Heart right ventricle (tissue), 16 donors: Measurements from ENCODE around the gene ADAMTSL3. TPM values are rescaled to one million over a fixed set of nuclear protein-coding genes. Genes with fewer than 3 reads are reported as not detected.
"Not testable (repeated sequence)": the region's sequence is repeated elsewhere in the genome, so short reads cannot be mapped to it uniquely, and the experiment has no call there.

Source experiments
- ATAC-seq, 8 donors: fragments of 200-7000 bp; cut with Tn5 transposase; one replicate each; pipeline ENCODE4 v1.9.1; 2020; ENCODE audit warnings: mild to moderate bottlenecking in 8 of 8, moderate library complexity in 8 of 8, moderate number of reproducible peaks in 1 of 8
- DNase-seq, 2 donors: peaks; one replicate each; pipeline ENCODE4 v3.0.0-alpha.2; 2020
- H3K27ac ChIP-seq, 10 donors: fragments of 200-600 bp; sonication (generic) in 2 of 10; one replicate each; pipeline versions ENCODE4 v1.5.0 to v1.8.0; 2020 to 2022; ENCODE audit warnings: mild to moderate bottlenecking in 3 of 10
- H3K27me3 ChIP-seq, 7 donors: fragments of 200-600 bp; one replicate each; pipeline ENCODE4 v1.8.0; 2021 to 2022; ENCODE audit warnings: mild to moderate bottlenecking in 2 of 7
- H3K36me3 ChIP-seq, 9 donors: fragments of 200-600 bp; sonication (generic) in 1 of 9; one replicate each; pipeline versions ENCODE4 v1.5.0 to v1.8.0; 2020 to 2022; ENCODE audit warnings: mild to moderate bottlenecking in 2 of 9
- H3K4me1 ChIP-seq, 9 donors: fragments of 200-600 bp; sonication (generic) in 1 of 9; one replicate each; pipeline versions ENCODE4 v1.5.0 to v1.8.0; 2020 to 2022; ENCODE audit warnings: mild to moderate bottlenecking in 4 of 9
- H3K4me3 ChIP-seq, 10 donors: fragments of 200-600 bp; sonication (generic) in 2 of 10; one replicate each; pipeline versions ENCODE4 v1.5.0 to v1.8.0; 2020 to 2022; ENCODE audit warnings: mild to moderate bottlenecking in 7 of 10, moderate library complexity in 2 of 10
- H3K9me3 ChIP-seq, 11 donors: fragments of 200-600 bp in 10 of 11; sonication (generic) in 2 of 11; one replicate each; pipeline versions ENCODE4 v1.5.0 to v1.8.0; 2013 to 2022; ENCODE audit warnings: mild to moderate bottlenecking in 2 of 11, control low read depth in 1 of 11, moderate library complexity in 1 of 11
- WGBS, 2 donors: extraction: QIAGEN DNeasy Blood & Tissue Kit; methylation state at CpG; one replicate each; pipeline ENCODE4 v1.1.7; 2013; ENCODE audit warnings: inconsistent platforms in 1 of 2; 5-methylcytosine and 5-hydroxymethylcytosine counted together
- intact Hi-C, 10 donors: fragments of 100-400 bp; cut with DNase I; formaldehyde crosslinking; loops; one replicate each; pipeline versions ENCODE4 v1.11.1 to v1.14.2; 2022
- polyA plus RNA-seq, 2 donors: library from polyadenylated mRNA; stranded (reverse); fragments of 200-250 nt; gene quantifications; one replicate each; pipeline ENCODE4 v1.2.3, GENCODE V29; 2013
- total RNA-seq, 10 donors: library from RNA; stranded (reverse); fragmentation: NEBNext Ultra II Directional in 3 of 10; extraction: Animal tissue kit (Norgen Biotek cat#: 25700) in 3 of 10; gene quantifications; one replicate each; pipeline versions ENCODE4 v1.2.1 to v1.2.4, GENCODE V29; 2021 to 2023
- TF ChIP-seq, protein P1 (sequence below), 9 donors: fragments of 200-600 bp; sonication (generic) in 2 of 9; IDR thresholded peaks; one replicate each; pipeline versions ENCODE4 v1.5.0 to v1.8.0; 2021 to 2022; ENCODE audit warnings: antibody characterized with exemption in 9 of 9, mild to moderate bottlenecking in 5 of 9, moderate library complexity in 1 of 9
- donor health status: Arrhythmogenic right ventricular cardiomyopathy.
- donor health status: ischemic (EF 13 %, LVEDD 7.1; RV severe dilation, severe dysfunction).
- donor health status: healthy with polysubstance abuse.
- donor health status: DM: no; HTN: yes; CAD: no.
- donor health status: DM: no; HTN: no; CAD: no.
- donor health status: ischemic (EF 25% LVEDD 6.9; RV normal size, moderate dysfunction).
- donor health status: ischemic (EF 25% LVEDD 5.7; RV mildly dilated, moderate dysfunction).
- donor health status: healthy.
- donor health status: DM: yes; HTN: yes; CAD: no.
- donor health status: Ischemic cardiomyopathy.
- donor health status: ischemic (EF 35%, LVEDD 5.7; RV mildly dilated, moderate dysfunction).
- donor health status: nonischemic (EF 11% LVEDD 7.7; RV severe dilation, severe dysfunction).
- donor health status: DM: yes; HTN: yes; CAD: no.
- donor health status: PGD.
- donor health status: ischemic (EF 29% LVEDD 5.4; RV normal size, mild dysfunction).
- donor health status: nonischemic (EF 23%, LVEDD 6.1; RV moderate dilation, normal function).

The ADAMTSL3 gene
- total and polyA plus RNA-seq, 12 donors, result 1.6 to 15.4 (median 11.0) TPM

DNA sequence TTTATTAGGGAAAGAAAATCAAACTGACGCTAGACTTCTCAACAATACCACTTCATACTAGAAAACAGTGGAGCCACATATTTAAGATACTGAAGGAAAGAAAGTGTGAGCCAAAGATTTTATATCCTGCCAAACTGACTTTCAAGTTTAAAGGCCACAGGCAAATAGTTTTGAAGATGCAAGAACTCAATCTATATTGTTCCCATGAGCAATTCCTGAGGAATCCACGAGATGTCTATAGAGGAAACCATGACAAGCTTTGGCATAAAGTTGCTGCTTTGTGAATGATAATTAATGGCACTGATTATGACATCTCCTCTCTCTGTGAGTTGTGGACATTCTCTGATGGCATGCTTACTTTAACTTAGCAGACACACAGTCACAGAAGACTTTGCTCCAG, 305.6 kb downstream of the ADAMTSL3 start:
- no peak for DNase-seq
- Histone ChIP-seq H3K9me3 (peaks cover 0 to 14% (median 2%) of the 10 kb centered on the region in 11 donors), H3K36me3 (peaks cover 0 to 11% (median 0%) of the 10 kb centered on the region in 9 donors), H3K27me3 (no peaks in the 10 kb centered on the region), H3K4me1 (no peaks in the 10 kb centered on the region), H3K4me3 (no peak overlapping the region), H3K27ac (no peak overlapping the region)
- TF ChIP-seq, protein P1, sequence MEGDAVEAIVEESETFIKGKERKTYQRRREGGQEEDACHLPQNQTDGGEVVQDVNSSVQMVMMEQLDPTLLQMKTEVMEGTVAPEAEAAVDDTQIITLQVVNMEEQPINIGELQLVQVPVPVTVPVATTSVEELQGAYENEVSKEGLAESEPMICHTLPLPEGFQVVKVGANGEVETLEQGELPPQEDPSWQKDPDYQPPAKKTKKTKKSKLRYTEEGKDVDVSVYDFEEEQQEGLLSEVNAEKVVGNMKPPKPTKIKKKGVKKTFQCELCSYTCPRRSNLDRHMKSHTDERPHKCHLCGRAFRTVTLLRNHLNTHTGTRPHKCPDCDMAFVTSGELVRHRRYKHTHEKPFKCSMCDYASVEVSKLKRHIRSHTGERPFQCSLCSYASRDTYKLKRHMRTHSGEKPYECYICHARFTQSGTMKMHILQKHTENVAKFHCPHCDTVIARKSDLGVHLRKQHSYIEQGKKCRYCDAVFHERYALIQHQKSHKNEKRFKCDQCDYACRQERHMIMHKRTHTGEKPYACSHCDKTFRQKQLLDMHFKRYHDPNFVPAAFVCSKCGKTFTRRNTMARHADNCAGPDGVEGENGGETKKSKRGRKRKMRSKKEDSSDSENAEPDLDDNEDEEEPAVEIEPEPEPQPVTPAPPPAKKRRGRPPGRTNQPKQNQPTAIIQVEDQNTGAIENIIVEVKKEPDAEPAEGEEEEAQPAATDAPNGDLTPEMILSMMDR (IDR thresholded peaks at IDR 0.05), result no peak
- intact Hi-C loops, result no loop called here
- ATAC-seq, result no peak
- 89 to 90% methylated on average over 2 of the region's 2 CpGs for WGBS, 2 donors

DNA sequence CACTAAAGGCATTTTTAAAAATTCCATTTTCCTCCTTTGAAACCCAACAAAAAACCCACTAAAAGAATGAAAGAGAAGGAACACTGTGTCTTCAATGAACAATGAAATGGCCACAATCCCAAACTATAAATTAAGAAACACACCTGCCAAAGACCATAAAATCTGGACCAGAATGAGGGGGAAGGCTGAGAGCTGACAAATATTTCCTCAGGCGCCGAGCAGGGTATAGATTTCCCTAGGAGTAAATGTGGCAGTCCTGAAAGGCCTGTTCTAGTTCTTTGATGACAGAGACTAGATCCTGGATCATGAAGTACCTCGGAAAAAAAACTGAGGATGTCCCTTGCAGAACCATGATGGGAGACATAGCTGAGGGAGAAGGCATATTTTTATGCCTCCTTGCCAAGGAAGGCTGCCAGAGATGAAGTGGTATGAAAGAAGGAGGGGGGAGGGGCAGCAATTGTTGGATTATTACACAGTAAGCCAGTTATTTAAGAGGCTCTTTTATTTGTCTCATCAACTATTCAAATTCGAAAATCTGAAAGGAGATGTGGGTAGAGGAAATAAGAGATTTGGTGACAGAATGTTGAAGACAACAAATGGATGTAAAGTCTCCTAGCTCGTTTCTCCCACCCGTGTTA, 306.4 kb downstream of the ADAMTSL3 start:
- Histone ChIP-seq H3K9me3 (peaks cover 0 to 22% (median 8%) of the 10 kb centered on the region in 11 donors), H3K27ac (no peak overlapping the region), H3K4me1 (no peaks in the 10 kb centered on the region), H3K27me3 (no peaks in the 10 kb centered on the region), H3K36me3 (peaks cover 0 to 11% (median 0%) of the 10 kb centered on the region in 9 donors), H3K4me3 (no peak overlapping the region)
- TF ChIP-seq, protein P1 (IDR thresholded peaks at IDR 0.05), result no peak
- WGBS, 2 donors, result 86 to 88% methylated on average over 6 of the region's 6 CpGs
- intact Hi-C loops, result no loop called here
- ATAC-seq (no peak), DNase-seq (no peak)

GRCh38 chr15:83961311-83961710, 307.4 kb downstream of the ADAMTSL3 start:
- intact Hi-C loops, result no loop called here
- H3K36me3 ChIP-seq, result peaks cover 0 to 11% (median 0%) of the 10 kb centered on the region in 9 donors
- TF ChIP-seq, protein P1 (IDR thresholded peaks at IDR 0.05), result no peak
- 94 to 98% methylated on average over 3 of the region's 3 CpGs for WGBS, 2 donors
- DNase-seq (no peak), ATAC-seq (no peak)
- H3K27me3 ChIP-seq, result no peaks in the 10 kb centered on the region
- no peak overlapping the region for H3K27ac ChIP-seq
- H3K4me3 ChIP-seq, result no peak overlapping the region
- no peaks in the 10 kb centered on the region for H3K4me1 ChIP-seq
- H3K9me3 ChIP-seq, result peaks cover 0 to 31% (median 8%) of the 10 kb centered on the region in 11 donors

DNA sequence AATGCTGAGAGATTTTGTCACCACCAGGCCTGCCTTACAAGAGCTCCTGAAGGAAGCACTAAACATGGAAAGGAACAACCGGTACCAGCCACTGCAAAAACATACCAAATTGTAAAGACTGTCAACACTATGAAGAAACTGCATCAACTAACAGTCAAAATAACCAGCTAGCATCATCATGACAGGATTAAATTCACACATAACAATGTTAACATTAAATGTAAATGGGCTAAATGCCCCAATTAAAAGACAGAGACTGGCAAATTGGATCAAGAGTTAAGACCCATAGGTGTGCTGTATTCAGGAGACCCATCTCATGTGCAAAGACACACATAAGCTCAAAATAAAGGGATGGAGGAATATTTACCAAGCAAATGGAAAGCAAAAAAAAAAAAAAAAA, 311.0 kb downstream of the ADAMTSL3 start:
- peaks cover 0 to 57% (median 23%) of the 10 kb centered on the region in 11 donors for H3K9me3 ChIP-seq
- ATAC-seq, H3K4me1 ChIP-seq, H3K27ac ChIP-seq, H3K27me3 ChIP-seq, H3K36me3 ChIP-seq, DNase-seq, H3K4me3 ChIP-seq, intact Hi-C loops: not testable (repeated sequence)
- 95 to 100% methylated on average over 1 of the region's 1 CpG for WGBS, 2 donors

DNA sequence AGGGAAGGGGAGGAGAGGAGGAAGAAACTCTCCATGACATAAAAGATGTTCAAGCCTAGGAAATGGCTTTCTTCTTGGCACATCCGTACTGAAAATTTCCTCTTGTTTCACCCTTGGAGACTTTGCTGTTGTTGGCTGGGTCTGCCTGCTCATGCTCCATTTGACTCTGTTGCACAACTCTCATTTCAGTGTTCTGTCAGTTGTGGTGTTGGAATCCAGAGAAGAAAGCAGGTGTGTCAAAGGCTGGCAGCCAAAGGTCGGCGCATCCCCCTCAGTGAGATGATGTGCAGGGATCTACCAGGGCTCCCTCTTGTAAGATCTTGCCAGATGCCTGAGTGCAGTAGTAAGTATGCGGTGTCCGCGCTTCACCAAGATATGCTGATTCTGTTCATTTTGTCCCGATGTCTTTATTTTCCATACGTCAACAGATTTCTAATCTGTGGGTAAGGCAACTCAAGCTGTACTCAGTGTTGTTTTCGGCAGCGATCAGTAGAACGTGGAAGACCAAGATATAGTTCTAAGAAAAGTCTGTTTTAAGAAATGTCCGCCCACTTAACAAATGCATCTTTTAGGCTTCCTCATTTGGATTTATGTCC, 316.5 kb downstream of the ADAMTSL3 start:
- intact Hi-C loops, result no loop called here
- H3K36me3 ChIP-seq, result peaks cover 0 to 7% (median 0%) of the 10 kb centered on the region in 9 donors
- DNase-seq, result peak in 1 of 2 donors; percentile 27
- ATAC-seq, result peak; percentile 41 to 86 (median 54)
- H3K27me3 ChIP-seq, result no peaks in the 10 kb centered on the region
- H3K4me1 ChIP-seq, result no peaks in the 10 kb centered on the region
- TF ChIP-seq, protein P1 (IDR thresholded peaks at IDR 0.05), result no peak
- H3K9me3 ChIP-seq, result peaks cover 0 to 34% (median 15%) of the 10 kb centered on the region in 11 donors
- H3K27ac ChIP-seq, result no peak overlapping the region
- 79 to 80% methylated on average over 12 of the region's 12 CpGs for WGBS, 2 donors
- H3K4me3 ChIP-seq, result no peak overlapping the region
